ENCODE measurements around the gene BLTP3B.
"Not testable (repeated sequence)": the region's sequence is repeated elsewhere in the genome, so short reads cannot be mapped to it uniquely, and the experiment has no call there.

Gene BLTP3B

GRCh38 chr12:100142851-100143559 is at the start of gene BLTP3B:
Gene BLTP3B (minus strand): TSS chr12:100142874. CDS start chr12:100142635, 239 bp downstream.
- DNase-seq (ENCODE audit: low read depth in 2 of 2) = peak; percentile 82 to 90

- no peak for DNase-seq (ENCODE audit: low read depth in 2 of 2)
Measured at GRCh38 chr12:100189636-100190394, 47.1 kb upstream of the BLTP3B start.

GRCh38 chr12:100188888-100189635 is 46.4 kb upstream of the BLTP3B start:
- not testable (repeated sequence) for DNase-seq (ENCODE audit: low read depth in 2 of 2)

- no peak for DNase-seq (ENCODE audit: low read depth in 2 of 2)
Measured at GRCh38 chr12:100187857-100188519, 45.3 kb upstream of the BLTP3B start.

GRCh38 chr12:100187068-100187467 is 44.4 kb upstream of the BLTP3B start:
- DNase-seq (ENCODE audit: low read depth in 2 of 2) = no peak

GRCh38 chr12:100186071-100186470 is 43.4 kb upstream of the BLTP3B start:
- DNase-seq (ENCODE audit: low read depth in 2 of 2) = no peak

- DNase-seq (ENCODE audit: low read depth in 2 of 2) = no peak
Measured at GRCh38 chr12:100185361-100185894, 42.8 kb upstream of the BLTP3B start.

GRCh38 chr12:100184549-100185145 is 42.0 kb upstream of the BLTP3B start:
- DNase-seq (ENCODE audit: low read depth in 2 of 2) = no peak

GRCh38 chr12:100179252-100179651 is 36.6 kb upstream of the BLTP3B start:
- DNase-seq (ENCODE audit: low read depth in 2 of 2) = no peak

GRCh38 chr12:100176493-100176892 is 33.8 kb upstream of the BLTP3B start:
- not testable (repeated sequence) for DNase-seq (ENCODE audit: low read depth in 2 of 2)

- no peak for DNase-seq (ENCODE audit: low read depth in 2 of 2)
Measured at GRCh38 chr12:100174495-100174894, 31.8 kb upstream of the BLTP3B start.

GRCh38 chr12:100173111-100173510 is 30.4 kb upstream of the BLTP3B start:
- no peak for DNase-seq (ENCODE audit: low read depth in 2 of 2)

GRCh38 chr12:100171248-100171647 is 28.6 kb upstream of the BLTP3B start:
- DNase-seq (ENCODE audit: low read depth in 2 of 2) = no peak

GRCh38 chr12:100170313-100170858 is 27.7 kb upstream of the BLTP3B start:
- no peak for DNase-seq (ENCODE audit: low read depth in 2 of 2)

- no peak for DNase-seq (ENCODE audit: low read depth in 2 of 2)
Measured at GRCh38 chr12:100169345-100169744, 26.7 kb upstream of the BLTP3B start.

GRCh38 chr12:100168562-100168961 is 25.9 kb upstream of the BLTP3B start:
- no peak for DNase-seq (ENCODE audit: low read depth in 2 of 2)

GRCh38 chr12:100166232-100166631 is 23.6 kb upstream of the BLTP3B start:
- DNase-seq (ENCODE audit: low read depth in 2 of 2) = no peak

- no peak for DNase-seq (ENCODE audit: low read depth in 2 of 2)
Measured at GRCh38 chr12:100165356-100165755, 22.7 kb upstream of the BLTP3B start.

- DNase-seq (ENCODE audit: low read depth in 2 of 2) = no peak
Measured at GRCh38 chr12:100164153-100164704, 21.6 kb upstream of the BLTP3B start.

GRCh38 chr12:100163416-100164152 is 20.9 kb upstream of the BLTP3B start:
- peak; percentile 26 to 43 for DNase-seq (ENCODE audit: low read depth in 2 of 2)

All from stimulated activated CD8-positive, alpha-beta memory T cell treated with anti-CD3 and anti-CD28 coated beads, Interleukin-2, amount 100 ng/mL, for 1 hour (primary cell).